Measurements from ENCODE around the gene LOXL1. TPM values are rescaled to one million over a fixed set of nuclear protein-coding genes. Genes with fewer than 3 reads are reported as not detected.

LOXL1 gene
- total and polyA plus RNA-seq, 11 donors = 20.7 to 79.5 (median 30.4) TPM

- intact Hi-C loops (cut with DNase I) = loop anchor here in 7 of 10 donors (5.0 to 10.0 kb wide), 6 partner anchors 33 to 268 kb away; partner anchors contain the start of gene TBC1D21 (in 4 of the 7)
- Histone ChIP-seq H3K27ac (no peak overlapping the region), H3K27me3 (no peaks in the 10 kb centered on the region), H3K9me3 (no peaks in the 10 kb centered on the region), H3K4me3 (no peak overlapping the region), H3K4me1 (peaks cover 0 to 17% (median 5%) of the 10 kb centered on the region in 12 donors), H3K36me3 (no peaks in the 10 kb centered on the region)
- no peak for DNase-seq
- no peak for TF ChIP-seq CTCF (IDR thresholded peaks at IDR 0.05)
- WGBS, 4 donors = 91 to 97% (median 94%) methylated on average over 3 of the region's 3 CpGs
- no peak for ATAC-seq
These were observed 20.9 kb upstream of the LOXL1 start for GRCh38 chr15:73905225-73905827.

DNA sequence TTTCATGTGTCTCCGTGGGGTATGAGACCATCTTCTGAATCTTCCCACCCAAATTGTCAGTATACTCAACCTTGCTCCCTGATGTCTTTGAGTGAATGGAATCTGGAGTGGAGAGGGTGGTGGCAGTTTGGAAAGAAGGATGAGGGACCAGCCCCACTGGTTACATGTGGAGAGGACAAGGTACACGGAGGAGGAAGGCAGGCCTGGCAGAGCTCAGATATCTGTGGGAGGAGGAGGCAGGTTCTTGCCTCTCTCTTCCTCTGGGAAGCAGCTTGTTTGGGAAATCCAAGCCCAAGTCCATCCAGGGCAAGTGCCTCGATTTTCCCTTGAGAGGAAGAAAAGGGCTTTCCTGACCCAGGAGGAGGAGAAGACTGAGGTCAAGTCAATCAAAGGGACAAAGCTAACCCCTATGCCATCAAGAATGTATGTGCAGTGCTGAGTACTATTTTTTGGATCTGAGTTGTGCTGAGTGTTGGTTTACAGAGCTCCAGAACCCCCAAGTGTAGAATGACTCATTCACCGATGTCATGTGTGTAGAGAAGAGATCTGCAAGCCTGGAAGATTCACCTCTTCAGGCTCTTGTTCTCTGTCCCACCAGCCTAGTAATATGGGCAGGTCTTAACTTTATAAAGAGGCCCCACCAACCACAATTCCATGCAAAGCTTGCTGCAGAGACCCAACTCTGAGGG lies 19.8 kb upstream of the LOXL1 start:
- no peak overlapping the region for H3K4me3 ChIP-seq
- TF ChIP-seq POLR2A (IDR thresholded peaks at IDR 0.05) = no peak
- TF ChIP-seq CTCF (IDR thresholded peaks at IDR 0.05) = no peak
- H3K4me1 ChIP-seq = peaks cover 0 to 17% (median 5%) of the 10 kb centered on the region in 12 donors
- no peaks in the 10 kb centered on the region for H3K9me3 ChIP-seq
- no peak for ATAC-seq
- no peaks in the 10 kb centered on the region for H3K36me3 ChIP-seq
- 72 to 77% (median 75%) methylated on average over 4 of the region's 4 CpGs for WGBS, 4 donors
- intact Hi-C loops (cut with DNase I) = loop anchor here in 8 of 10 donors (2.0 to 10.0 kb wide), 7 partner anchors 32 to 269 kb away; partner anchors contain the start of gene TBC1D21 (in 4 of the 8)
- DNase-seq = no peak
- H3K27me3 ChIP-seq = no peaks in the 10 kb centered on the region
- no peak overlapping the region for H3K27ac ChIP-seq

DNA sequence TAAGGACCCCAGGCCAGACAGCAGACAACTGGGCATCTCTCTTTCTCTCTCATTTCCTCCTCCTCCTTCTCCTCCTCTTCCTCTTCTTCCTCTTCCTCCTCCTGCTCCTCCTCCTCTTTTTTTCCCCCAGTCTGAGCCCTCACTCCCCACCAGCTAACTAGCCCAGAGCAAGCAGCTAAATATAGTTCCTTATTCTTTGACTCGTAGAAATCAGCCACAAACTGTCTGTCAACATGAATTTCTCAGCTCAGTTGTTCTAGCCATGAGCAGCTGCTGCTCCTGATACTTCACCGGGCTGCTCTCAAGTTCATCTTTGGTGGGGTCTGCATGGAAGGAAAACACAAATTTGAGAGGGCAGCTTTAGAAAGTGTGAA lies 19.2 kb upstream of the LOXL1 start:
- intact Hi-C loops (cut with DNase I) = loop anchor here in 8 of 10 donors (2.0 to 10.0 kb wide), 7 partner anchors 32 to 270 kb away; partner anchors contain the start of gene TBC1D21 (in 4 of the 8)
- 35 to 41% (median 37%) methylated on average over 2 of the region's 2 CpGs for WGBS, 4 donors

More for the DNA sequence above, 19.2 kb upstream of the LOXL1 start:
- Histone ChIP-seq H3K9me3 (no peaks in the 10 kb centered on the region), H3K4me1 (peaks cover 0 to 17% (median 5%) of the 10 kb centered on the region in 12 donors), H3K36me3 (no peaks in the 10 kb centered on the region), H3K27me3 (no peaks in the 10 kb centered on the region), H3K27ac (no peak overlapping the region), H3K4me3 (no peak overlapping the region)
- DNase-seq (no peak), ATAC-seq (no peak)
- TF ChIP-seq CTCF (IDR thresholded peaks at IDR 0.05) (no peak), POLR2A (IDR thresholded peaks at IDR 0.05) (no peak)

Measured in heart left ventricle (tissue), 16 donors.